Measurements from ENCODE around the gene MSRB1. TPM values are rescaled to one million over a fixed set of nuclear protein-coding genes. Genes with fewer than 3 reads are reported as not detected.

Gene MSRB1
- total and polyA plus RNA-seq, 9 of the 15 experiments (the other 6 are each of a cell fraction or from before 2014, with no cell fraction given), result 5.4 to 33.7 (median 25.7) TPM

DNA sequence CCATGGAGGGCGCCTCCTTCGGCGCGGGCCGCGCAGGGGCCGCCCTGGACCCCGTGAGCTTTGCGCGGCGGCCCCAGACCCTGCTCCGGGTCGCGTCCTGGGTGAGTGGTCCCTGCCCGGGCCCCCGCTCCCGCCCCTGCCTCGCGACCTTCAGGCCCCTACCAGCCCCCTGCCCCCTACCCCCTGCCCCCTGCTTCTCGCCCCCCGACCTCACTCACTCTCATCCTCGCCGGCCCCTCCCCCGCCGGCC, 47.0 kb upstream of the MSRB1 start:
- Histone ChIP-seq H3K27ac (ENCODE audit: extremely low read depth, low read depth, low read length) (no peak overlapping the region), H3K4me1 (replicated peaks in 1 of 2; ENCODE audit: control insufficient read depth in 2 of 2, insufficient read depth in 2 of 2, low read length in 2 of 2) (peaks cover 34 to 74% of the 10 kb centered on the region in 2 experiments), H3K9me1 (ENCODE audit: control insufficient read depth, insufficient read depth, low read length) (no peaks in the 10 kb centered on the region), H3K79me2 (ENCODE audit: control insufficient read depth, insufficient read depth, low read length) (peaks cover 30% of the 10 kb centered on the region), H3K4me3 (peak overlapping the region; percentile 38), H3K4me2 (ENCODE audit: insufficient read depth, low read length) (peak overlapping the region; percentile 72; the same call in 1 of the 2 replicates), H3K27me3 (ENCODE audit: control insufficient read depth in 2 of 2, insufficient read depth in 2 of 2, low read length in 2 of 2) (no peaks in the 10 kb centered on the region), H3K9ac (ENCODE audit: insufficient read depth in 1 of 2, low read depth in 2 of 2, low read length in 2 of 2) (peak overlapping the region in 1 of 2 experiments; percentile 87; a peak in 2 of 4 replicates), H2AFZ (ENCODE audit: low read depth, low read length) (no peak overlapping the region), H3K36me3 (ENCODE audit: control insufficient read depth, insufficient read depth, low read length) (peaks cover 26% of the 10 kb centered on the region; the same call in 1 of the 3 replicates), H3K9me3 (replicated peaks; ENCODE audit: control insufficient read depth, insufficient read depth, low read depth, low read length) (no peaks in the 10 kb centered on the region), H4K20me1 (replicated peaks; ENCODE audit: control insufficient read depth, insufficient read depth, low read length) (no peaks in the 10 kb centered on the region)
- no peak for FAIRE-seq
- in situ Hi-C loops (cut with MboI), result no loop called here
- CTCF ChIA-PET (ENCODE audit: low intra/inter-chr PET ratio), result no interaction called here
- no peak for ATAC-seq
- intact Hi-C loops (cut with micrococcal nuclease), result no loop called here
- peak; percentile 67 for TF ChIP-seq HNRNPK (IDR thresholded peaks at IDR 0.05; ENCODE audit: low read depth, low read length, poor library complexity, severe bottlenecking)
- TF ChIP-seq, protein P1, sequence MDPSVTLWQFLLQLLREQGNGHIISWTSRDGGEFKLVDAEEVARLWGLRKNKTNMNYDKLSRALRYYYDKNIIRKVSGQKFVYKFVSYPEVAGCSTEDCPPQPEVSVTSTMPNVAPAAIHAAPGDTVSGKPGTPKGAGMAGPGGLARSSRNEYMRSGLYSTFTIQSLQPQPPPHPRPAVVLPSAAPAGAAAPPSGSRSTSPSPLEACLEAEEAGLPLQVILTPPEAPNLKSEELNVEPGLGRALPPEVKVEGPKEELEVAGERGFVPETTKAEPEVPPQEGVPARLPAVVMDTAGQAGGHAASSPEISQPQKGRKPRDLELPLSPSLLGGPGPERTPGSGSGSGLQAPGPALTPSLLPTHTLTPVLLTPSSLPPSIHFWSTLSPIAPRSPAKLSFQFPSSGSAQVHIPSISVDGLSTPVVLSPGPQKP (CRISPR knock-in tag; IDR thresholded peaks at IDR 0.05), result no peak
- TF ChIP-seq NR2F6 (CRISPR knock-in tag; IDR thresholded peaks at IDR 0.05), result no peak
- TF ChIP-seq, protein P2, sequence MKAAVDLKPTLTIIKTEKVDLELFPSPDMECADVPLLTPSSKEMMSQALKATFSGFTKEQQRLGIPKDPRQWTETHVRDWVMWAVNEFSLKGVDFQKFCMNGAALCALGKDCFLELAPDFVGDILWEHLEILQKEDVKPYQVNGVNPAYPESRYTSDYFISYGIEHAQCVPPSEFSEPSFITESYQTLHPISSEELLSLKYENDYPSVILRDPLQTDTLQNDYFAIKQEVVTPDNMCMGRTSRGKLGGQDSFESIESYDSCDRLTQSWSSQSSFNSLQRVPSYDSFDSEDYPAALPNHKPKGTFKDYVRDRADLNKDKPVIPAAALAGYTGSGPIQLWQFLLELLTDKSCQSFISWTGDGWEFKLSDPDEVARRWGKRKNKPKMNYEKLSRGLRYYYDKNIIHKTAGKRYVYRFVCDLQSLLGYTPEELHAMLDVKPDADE (conservative IDR thresholded peaks at IDR 0.05; ENCODE audit: control insufficient read depth, low read depth, low read length), result 0 out of 2 replicates have a peak, but pooled peaks have one; percentile 8
- TF ChIP-seq FOSL1 (tag; conservative IDR thresholded peaks at IDR 0.05), result 0 out of 2 replicates have a peak, but pooled peaks have one; percentile 19
- TF ChIP-seq RB1 (IDR thresholded peaks at IDR 0.05; ENCODE audit: low read depth), result 0 out of 2 replicates have a peak, but pooled peaks have one; percentile 37
- 0 out of 2 replicates have a peak, but pooled peaks have one; percentile 35 for TF ChIP-seq GATAD2B (IDR thresholded peaks at IDR 0.05; ENCODE audit: borderline replicate concordance)
- no peak for TF ChIP-seq GABPB1 (CRISPR knock-in tag; IDR thresholded peaks at IDR 0.05)
- BruUV-seq (replicated peaks), result no TSS peak
- no CpG with 5 or more reads among the region's 25 CpGs for WGBS (ENCODE audit: insufficient coverage, low coverage, missing lambda C conversion rate)
- POLR2A ChIA-PET, result no interaction called here
- peak in 1 of 4 experiments; percentile 70 for DNase-seq (ENCODE audit: extremely low read depth in 1 of 4, low spot score in 3 of 4)
